Peyer's patch (tissue), 4 donors: Measurements from ENCODE around the gene SUDS3. TPM values are rescaled to one million over a fixed set of nuclear protein-coding genes. Genes with fewer than 3 reads are reported as not detected.

Experiments
- DNase-seq, 3 donors: peaks; one replicate each; pipeline ENCODE4 v3.0.0-alpha.2; 2017 to 2019
- H3K27ac ChIP-seq, 4 donors: fragments of 200-600 bp; sonication (generic); one replicate each; pipeline ENCODE4 v1.5.1; 2016 to 2019
- H3K27me3 ChIP-seq, 2 donors: fragments of 200-600 bp; sonication (generic); one replicate each; pipeline ENCODE4 v1.5.1; 2019
- H3K36me3 ChIP-seq, 3 donors: fragments of 200-600 bp; sonication (generic); one replicate each; pipeline ENCODE4 v1.5.1; 2016 to 2019
- H3K4me1 ChIP-seq, 4 donors: fragments of 200-600 bp; sonication (generic); one replicate each; pipeline ENCODE4 v1.5.1; 2016 to 2019
- H3K4me3 ChIP-seq, 4 donors: fragments of 200-600 bp; sonication (generic); 1 replicate in 3 of 4; 2 replicates in 1 of 4; pipeline ENCODE4 v1.5.1; 2016 to 2019; ENCODE audit warnings: mild to moderate bottlenecking in 1 of 4
- H3K9me3 ChIP-seq, 4 donors: fragments of 200-600 bp; sonication (generic); one replicate each; pipeline ENCODE4 v1.5.1; 2016 to 2019; ENCODE audit warnings: mild to moderate bottlenecking in 1 of 4
- POLR2A ChIP-seq, 2 donors: fragments of 450-650 bp; IDR thresholded peaks; one replicate each; pipeline ENCODE4 v1.5.1; 2017; ENCODE audit warnings: antibody characterized with exemption in 2 of 2, mild to moderate bottlenecking in 2 of 2, moderate library complexity in 2 of 2
- total RNA-seq, 4 donors: library from RNA; depleted of rRNA; stranded (reverse); fragments of >200 nt; gene quantifications; one replicate each; pipeline ENCODE4 v1.1.0, GENCODE V29; 2016
- TF ChIP-seq, protein P1 (sequence below), 6 experiments: fragments of 450-650 bp in 4 of 6; fragments of 200-600 bp in 2 of 6; sonication (generic) in 1 of 6; IDR thresholded peaks; one replicate each; pipeline ENCODE4 v1.5.1; 2017 to 2019; ENCODE audit warnings: antibody characterized with exemption in 6 of 6, mild to moderate bottlenecking in 3 of 6, moderate library complexity in 1 of 6

Gene SUDS3, protein sequence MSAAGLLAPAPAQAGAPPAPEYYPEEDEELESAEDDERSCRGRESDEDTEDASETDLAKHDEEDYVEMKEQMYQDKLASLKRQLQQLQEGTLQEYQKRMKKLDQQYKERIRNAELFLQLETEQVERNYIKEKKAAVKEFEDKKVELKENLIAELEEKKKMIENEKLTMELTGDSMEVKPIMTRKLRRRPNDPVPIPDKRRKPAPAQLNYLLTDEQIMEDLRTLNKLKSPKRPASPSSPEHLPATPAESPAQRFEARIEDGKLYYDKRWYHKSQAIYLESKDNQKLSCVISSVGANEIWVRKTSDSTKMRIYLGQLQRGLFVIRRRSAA
- total RNA-seq, result 10 to 100 TPM; 39.2 to 86.7 (median 66.1) TPM

DNA sequence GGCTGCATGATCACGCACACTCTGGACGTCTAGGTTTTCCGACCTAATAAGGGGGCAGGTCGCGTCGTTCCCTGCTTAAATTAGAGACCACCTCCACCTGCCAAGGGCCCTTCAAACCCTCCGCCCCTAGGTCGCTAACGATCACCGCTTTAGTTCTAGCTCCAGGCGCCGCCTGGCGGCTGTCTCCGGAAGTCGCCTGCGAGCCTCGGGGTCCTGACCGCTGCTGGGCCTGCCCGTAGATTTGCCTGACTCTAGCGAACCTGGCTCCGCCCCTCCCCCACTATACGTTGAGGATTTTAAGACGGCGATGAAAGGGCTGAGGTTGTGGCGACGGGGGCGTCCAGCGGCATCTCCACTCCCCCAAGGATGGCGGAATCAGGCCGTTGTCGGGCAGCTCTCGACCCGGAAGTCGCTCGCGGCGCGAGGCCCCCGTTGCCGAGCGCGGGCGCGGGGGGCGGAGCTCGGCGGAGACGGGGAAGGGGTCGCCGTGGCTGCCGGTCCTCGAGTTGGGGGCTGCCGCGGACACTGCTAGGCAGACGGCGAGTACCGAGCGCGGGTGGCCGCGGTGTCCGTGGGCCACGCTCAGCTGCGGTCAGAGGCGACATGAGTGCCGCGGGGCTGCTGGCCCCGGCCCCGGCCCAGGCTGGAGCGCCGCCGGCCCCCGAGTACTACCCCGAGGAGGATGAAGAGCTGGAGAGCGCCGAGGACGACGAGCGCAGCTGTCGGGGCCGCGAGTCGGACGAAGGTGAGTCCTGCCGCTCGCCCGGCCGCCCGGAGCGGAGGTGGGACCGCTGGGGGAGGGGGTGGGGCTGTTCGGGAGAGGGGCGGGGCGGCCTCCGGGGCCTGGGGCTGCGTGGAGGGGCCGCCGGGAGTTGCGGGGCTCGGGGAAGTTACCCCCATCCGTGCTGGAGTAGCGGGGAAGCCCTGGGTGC lies at the start of gene SUDS3:
SUDS3 (plus strand) TSS at position 467 of the 932 bp plus-strand sequence; CDS start at position 604, 137 bp downstream.
- Histone ChIP-seq H3K4me1 (peaks cover 0 to 33% (median 5%) of the 10 kb centered on the region in 4 donors), H3K36me3 (peaks cover 0 to 28% (median 0%) of the 10 kb centered on the region in 3 donors), H3K4me3 (peak within 1 kb of the TSS; percentile 80 to 99 (median 89)), H3K9me3 (no peaks in the 10 kb centered on the region), H3K27me3 (no peaks in the 10 kb centered on the region), H3K27ac (peak within 1 kb of the TSS; percentile 85 to 93 (median 93))
- TF ChIP-seq, protein P1, sequence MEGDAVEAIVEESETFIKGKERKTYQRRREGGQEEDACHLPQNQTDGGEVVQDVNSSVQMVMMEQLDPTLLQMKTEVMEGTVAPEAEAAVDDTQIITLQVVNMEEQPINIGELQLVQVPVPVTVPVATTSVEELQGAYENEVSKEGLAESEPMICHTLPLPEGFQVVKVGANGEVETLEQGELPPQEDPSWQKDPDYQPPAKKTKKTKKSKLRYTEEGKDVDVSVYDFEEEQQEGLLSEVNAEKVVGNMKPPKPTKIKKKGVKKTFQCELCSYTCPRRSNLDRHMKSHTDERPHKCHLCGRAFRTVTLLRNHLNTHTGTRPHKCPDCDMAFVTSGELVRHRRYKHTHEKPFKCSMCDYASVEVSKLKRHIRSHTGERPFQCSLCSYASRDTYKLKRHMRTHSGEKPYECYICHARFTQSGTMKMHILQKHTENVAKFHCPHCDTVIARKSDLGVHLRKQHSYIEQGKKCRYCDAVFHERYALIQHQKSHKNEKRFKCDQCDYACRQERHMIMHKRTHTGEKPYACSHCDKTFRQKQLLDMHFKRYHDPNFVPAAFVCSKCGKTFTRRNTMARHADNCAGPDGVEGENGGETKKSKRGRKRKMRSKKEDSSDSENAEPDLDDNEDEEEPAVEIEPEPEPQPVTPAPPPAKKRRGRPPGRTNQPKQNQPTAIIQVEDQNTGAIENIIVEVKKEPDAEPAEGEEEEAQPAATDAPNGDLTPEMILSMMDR (IDR thresholded peaks at IDR 0.05), result peak; percentile 95 to 99 (median 98)
- peak in 1 of 2 donors; percentile 44 for TF ChIP-seq POLR2A (IDR thresholded peaks at IDR 0.05)
- peak; percentile 94 to 97 (median 96) for DNase-seq

DNA sequence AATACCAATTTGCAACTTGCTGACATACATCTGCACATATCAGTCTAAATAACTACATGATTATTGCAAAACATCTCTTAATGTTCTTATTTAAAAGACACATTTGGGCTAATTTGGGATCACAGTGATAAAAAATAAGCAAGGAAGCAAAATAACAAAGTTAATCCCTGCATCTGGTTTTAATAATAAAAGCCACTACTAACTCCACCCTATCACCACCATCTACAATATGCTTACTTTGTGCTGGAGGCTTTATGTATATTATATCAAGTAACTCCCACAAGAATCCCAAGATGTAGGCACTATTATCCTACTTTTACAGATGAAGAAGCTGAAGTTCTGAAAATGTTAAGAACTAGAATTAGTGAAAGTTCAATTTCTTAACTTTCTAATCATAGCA lies 49.4 kb upstream of the SUDS3 start:
- Histone ChIP-seq H3K36me3 (no peaks in the 10 kb centered on the region), H3K27me3 (no peaks in the 10 kb centered on the region), H3K4me3 (no peak overlapping the region), H3K4me1 (peaks cover 0 to 8% (median 2%) of the 10 kb centered on the region in 4 donors), H3K9me3 (no peaks in the 10 kb centered on the region), H3K27ac (no peak overlapping the region)
- TF ChIP-seq, protein P1 (IDR thresholded peaks at IDR 0.05), result no peak
- TF ChIP-seq POLR2A (IDR thresholded peaks at IDR 0.05), result no peak
- DNase-seq, result no peak

DNA sequence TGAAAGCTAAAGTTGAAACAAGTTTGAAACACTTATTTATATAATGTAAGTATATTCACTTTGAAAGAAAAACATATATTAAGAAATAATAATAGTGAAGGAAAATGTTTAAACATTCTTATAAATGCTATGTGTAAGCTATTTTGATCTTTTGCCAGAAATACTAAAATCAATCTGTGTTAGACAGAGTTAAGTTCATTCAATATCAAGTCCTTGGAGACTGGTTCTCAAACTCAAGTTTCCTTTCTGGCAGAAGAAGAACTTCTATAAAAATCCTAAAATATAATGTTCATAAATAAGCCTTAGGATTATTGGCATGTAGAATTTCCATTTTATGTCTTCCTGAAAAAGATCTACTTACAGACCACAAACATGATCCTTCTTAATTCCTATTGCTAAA lies 49.0 kb upstream of the SUDS3 start:
- TF ChIP-seq, protein P1 (IDR thresholded peaks at IDR 0.05), result no peak
- no peak for TF ChIP-seq POLR2A (IDR thresholded peaks at IDR 0.05)
- Histone ChIP-seq H3K27me3 (no peaks in the 10 kb centered on the region), H3K4me1 (peaks cover 0 to 8% (median 2%) of the 10 kb centered on the region in 4 donors), H3K9me3 (no peaks in the 10 kb centered on the region), H3K4me3 (no peak overlapping the region), H3K36me3 (no peaks in the 10 kb centered on the region), H3K27ac (no peak overlapping the region)
- DNase-seq, result no peak

DNA sequence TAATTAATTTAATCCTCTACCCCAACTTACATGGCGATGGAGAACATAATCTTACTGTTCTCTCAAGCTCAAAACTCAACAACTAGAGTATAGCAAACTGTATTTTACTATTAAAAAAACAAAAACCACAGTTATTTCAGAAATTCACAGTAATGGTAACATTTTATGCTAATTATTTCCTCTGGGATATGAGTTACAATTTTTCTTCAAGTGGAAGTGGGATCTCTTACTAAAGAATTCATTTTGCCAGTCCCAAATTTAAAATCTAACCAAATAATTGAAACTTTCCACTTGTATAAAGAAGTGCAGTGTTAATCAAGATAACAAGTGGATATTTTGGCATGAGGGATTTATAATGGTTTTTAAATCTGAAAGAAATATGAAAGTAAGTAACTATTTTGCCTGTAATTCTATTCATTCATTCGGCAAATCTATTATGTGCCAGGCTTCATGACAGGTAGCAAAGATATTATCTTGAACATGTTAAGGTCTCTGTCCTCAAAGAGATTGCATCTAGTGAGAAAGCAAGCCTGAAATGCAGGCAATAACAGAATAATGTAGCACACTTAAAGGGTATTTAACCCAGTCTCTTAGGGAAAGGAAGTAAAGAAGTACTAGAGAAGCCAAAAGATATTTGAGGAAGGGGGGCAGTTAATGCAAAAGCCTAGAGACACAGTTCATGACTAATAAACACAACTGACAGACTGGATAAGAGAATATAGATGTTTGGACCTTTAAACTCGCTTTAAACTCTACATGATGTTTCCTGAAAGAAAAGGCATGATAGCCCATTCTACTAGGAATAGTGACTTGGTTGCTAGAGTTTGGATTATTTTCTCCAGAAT lies 47.6 kb upstream of the SUDS3 start:
- no peak overlapping the region for H3K27ac ChIP-seq
- no peaks in the 10 kb centered on the region for H3K36me3 ChIP-seq
- no peak overlapping the region for H3K4me3 ChIP-seq
- TF ChIP-seq, protein P1 (IDR thresholded peaks at IDR 0.05), result no peak
- no peak for TF ChIP-seq POLR2A (IDR thresholded peaks at IDR 0.05)
- H3K4me1 ChIP-seq, result peaks cover 0 to 8% (median 2%) of the 10 kb centered on the region in 4 donors
- no peak for DNase-seq
- no peaks in the 10 kb centered on the region for H3K27me3 ChIP-seq
- no peaks in the 10 kb centered on the region for H3K9me3 ChIP-seq
